Mesenchymal stem cell (in vitro differentiated cells and primary cell): ENCODE results near the gene POLR1E.

Experiments
- DNase-seq: peaks from one replicate; pipeline ENCODE4 v3.0.0-alpha.2; 2013
- H2AFZ ChIP-seq: one replicate; pipeline ENCODE4 v1.6.1; 2013; ENCODE audit warnings: low read depth, mild to moderate bottlenecking, control low read depth, inconsistent platforms, low read length, moderate library complexity
- H2AK5ac ChIP-seq: 2 replicates; pipeline ENCODE4 v1.6.1; 2013; ENCODE audit warnings: low read length, moderate library complexity, mild to moderate bottlenecking, inconsistent platforms; ENCODE audit not compliant: severe bottlenecking
- H2BK120ac ChIP-seq: one replicate; pipeline ENCODE4 v1.6.1; 2013; ENCODE audit warnings: low read depth, mild to moderate bottlenecking, inconsistent platforms, low read length, moderate library complexity
- H2BK12ac ChIP-seq, 2 experiments: one replicate each; pipeline ENCODE4 v1.6.1; 2013; ENCODE audit warnings: inconsistent platforms in 2 of 2, low read length in 2 of 2, mild to moderate bottlenecking in 2 of 2, moderate library complexity in 2 of 2, control low read depth in 1 of 2
- H2BK15ac ChIP-seq: one replicate; pipeline ENCODE4 v1.6.1; 2013; ENCODE audit warnings: mild to moderate bottlenecking, low read depth, inconsistent platforms; ENCODE audit not compliant: poor library complexity, severe bottlenecking
- H2BK5ac ChIP-seq: 2 replicates; pipeline ENCODE4 v1.6.1; 2013; ENCODE audit warnings: low read depth, mild to moderate bottlenecking, low read length, control low read depth, inconsistent platforms; ENCODE audit not compliant: poor library complexity, severe bottlenecking
- H3K14ac ChIP-seq, 2 experiments: one replicate each; pipeline ENCODE4 v1.6.1; 2013; ENCODE audit warnings: inconsistent platforms in 2 of 2, low read length in 2 of 2, control low read depth in 1 of 2, mild to moderate bottlenecking in 1 of 2, moderate library complexity in 1 of 2
- H3K18ac ChIP-seq, 2 experiments: one replicate each; pipeline ENCODE4 v1.6.1; 2013; ENCODE audit warnings: inconsistent platforms in 2 of 2, low read length in 2 of 2, control low read depth in 1 of 2, low read depth in 1 of 2, mild to moderate bottlenecking in 1 of 2
- H3K23ac ChIP-seq, 2 experiments: one replicate each; pipeline ENCODE4 v1.6.1; 2013; ENCODE audit warnings: inconsistent platforms in 2 of 2, low read length in 2 of 2, mild to moderate bottlenecking in 2 of 2, moderate library complexity in 2 of 2, control low read depth in 1 of 2
- H3K27ac ChIP-seq: 2 replicates; pipeline ENCODE4 v1.5.1; 2013; ENCODE audit warnings: mild to moderate bottlenecking, moderate library complexity, low read length, control low read depth, inconsistent platforms; ENCODE audit not compliant: poor library complexity, severe bottlenecking
- H3K27me3 ChIP-seq, 2 experiments: 2 replicates each; pipeline versions ENCODE4 v1.6.1 to v1.7.0; 2013; ENCODE audit warnings: low read length in 2 of 2, mild to moderate bottlenecking in 2 of 2, moderate library complexity in 2 of 2, control low read depth in 1 of 2, inconsistent platforms in 1 of 2; ENCODE audit not compliant: control insufficient read depth in 1 of 2, insufficient read depth in 1 of 2
- H3K36me3 ChIP-seq, 2 experiments: 2 replicates each; pipeline versions ENCODE4 v1.6.1 to v1.7.0; 2013; ENCODE audit warnings: low read length in 2 of 2, control low read depth in 1 of 2, inconsistent platforms in 1 of 2, low read depth in 1 of 2, mild to moderate bottlenecking in 1 of 2; ENCODE audit not compliant: insufficient read depth in 2 of 2, control insufficient read depth in 1 of 2
- H3K4ac ChIP-seq, 2 experiments: one replicate each; pipeline ENCODE4 v1.6.1; 2013; ENCODE audit warnings: inconsistent platforms in 2 of 2, low read length in 2 of 2, mild to moderate bottlenecking in 2 of 2, moderate library complexity in 2 of 2, control low read depth in 1 of 2, low read depth in 1 of 2
- H3K4me1 ChIP-seq: 2 replicates; pipeline ENCODE4 v1.6.1; 2013; ENCODE audit warnings: low read depth, low read length, control low read depth; ENCODE audit not compliant: control insufficient read depth, insufficient read depth
- H3K4me2 ChIP-seq: 2 replicates; pipeline ENCODE4 v1.6.1; 2013; ENCODE audit warnings: low read length, mild to moderate bottlenecking, inconsistent platforms; ENCODE audit not compliant: poor library complexity, severe bottlenecking
- H3K4me3 ChIP-seq, 2 experiments: 2 replicates each; pipeline versions ENCODE4 v1.5.1 to v1.7.0; 2013; ENCODE audit warnings: low read length in 2 of 2, mild to moderate bottlenecking in 2 of 2, control low read depth in 1 of 2, low read depth in 1 of 2; ENCODE audit not compliant: insufficient read depth in 1 of 2
- H3K79me1 ChIP-seq: replicated peaks from 2 replicates; pipeline ENCODE4 v1.6.1; 2013; ENCODE audit warnings: mild to moderate bottlenecking, control low read depth, low read length, inconsistent platforms; ENCODE audit not compliant: poor library complexity, severe bottlenecking
- H3K9ac ChIP-seq: 2 replicates; pipeline ENCODE4 v1.7.0; 2013; ENCODE audit warnings: mild to moderate bottlenecking, low read length, moderate library complexity
- H3K9me3 ChIP-seq: 2 replicates; pipeline ENCODE4 v1.7.0; 2013; ENCODE audit warnings: mild to moderate bottlenecking, low read length; ENCODE audit not compliant: control insufficient read depth
- H4K8ac ChIP-seq: one replicate; pipeline ENCODE4 v1.6.1; 2013; ENCODE audit warnings: inconsistent platforms, mild to moderate bottlenecking, low read length, moderate library complexity
- H4K91ac ChIP-seq: one replicate; pipeline ENCODE4 v1.6.1; 2013; ENCODE audit warnings: mild to moderate bottlenecking, low read length, inconsistent platforms
- WGBS: methylation state at CpG from one replicate; pipeline ENCODE4 v1.1.7; 2013; ENCODE audit warnings: mixed read lengths; 5-methylcytosine and 5-hydroxymethylcytosine counted together

The POLR1E gene

GRCh38 chr9:37464426-37465248 lies 21.1 kb upstream of the POLR1E start:
- Histone ChIP-seq H3K18ac (peak overlapping the region; percentile 87 to 99), H2BK15ac (peak overlapping the region; percentile 90), H3K9me3 (no peaks in the 10 kb centered on the region), H2BK5ac (peak overlapping the region; percentile 94), H3K9ac (peak overlapping the region; percentile 99), H4K8ac (peak overlapping the region; percentile 83), H3K27me3 (no peaks in the 10 kb centered on the region), H3K27ac (peak overlapping the region; percentile 95), H3K23ac (peak overlapping the region in 1 of 2 experiments; percentile 98), H3K14ac (peak overlapping the region in 1 of 2 experiments; percentile 100), H3K79me1 (peaks cover 4% of the 10 kb centered on the region), H2AFZ (peak overlapping the region; percentile 96), H3K4ac (peak overlapping the region; percentile 49 to 96), H3K4me1 (peaks cover 7% of the 10 kb centered on the region), H3K4me2 (peak overlapping the region; percentile 87), H2AK5ac (no peak overlapping the region), H4K91ac (peak overlapping the region; percentile 53), H2BK120ac (peak overlapping the region; percentile 69), H2BK12ac (peak overlapping the region in 1 of 2 experiments; percentile 89), H3K36me3 (peaks cover 0 to 4% of the 10 kb centered on the region in 2 experiments), H3K4me3 (peak overlapping the region; percentile 79 to 98)
- WGBS: under 1% methylated on average over 44 of the region's 47 CpGs
- DNase-seq: peak; percentile 90

- Histone ChIP-seq H3K18ac (peak within 1 kb of the TSS; percentile 87 to 99), H2BK15ac (peak within 1 kb of the TSS; percentile 90), H3K27me3 (no peaks in the 10 kb centered on the region), H3K9me3 (no peaks in the 10 kb centered on the region), H3K9ac (peak within 1 kb of the TSS; percentile 99), H3K4me3 (peak within 1 kb of the TSS; percentile 79 to 98), H4K91ac (peak within 1 kb of the TSS; percentile 53), H2AFZ (peak within 1 kb of the TSS; percentile 96), H2BK5ac (peak within 1 kb of the TSS; percentile 94), H2BK12ac (peak within 1 kb of the TSS in 1 of 2 experiments; percentile 89), H3K4me2 (peak within 1 kb of the TSS; percentile 95), H2AK5ac (peak within 1 kb of the TSS; percentile 53), H3K27ac (peak within 1 kb of the TSS; percentile 98), H3K36me3 (no peaks in the 10 kb centered on the region), H3K23ac (peak within 1 kb of the TSS in 1 of 2 experiments; percentile 98), H3K79me1 (peaks cover 1% of the 10 kb centered on the region), H4K8ac (peak within 1 kb of the TSS; percentile 83), H3K14ac (peak within 1 kb of the TSS in 1 of 2 experiments; percentile 100), H2BK120ac (peak within 1 kb of the TSS; percentile 69), H3K4ac (peak within 1 kb of the TSS; percentile 63 to 96), H3K4me1 (peaks cover 7% of the 10 kb centered on the region)
- 0% methylated on average over 44 of the region's 52 CpGs for WGBS
- DNase-seq: peak; percentile 100
These were observed 20.3 kb upstream of the POLR1E start, which contains the start of gene ZBTB5 for GRCh38 chr9:37465249-37466036. TSS of gene ZBTB5 (minus strand) at chr9:37465450. CDS start at chr9:37442551, 22,899 bp downstream.

DNA sequence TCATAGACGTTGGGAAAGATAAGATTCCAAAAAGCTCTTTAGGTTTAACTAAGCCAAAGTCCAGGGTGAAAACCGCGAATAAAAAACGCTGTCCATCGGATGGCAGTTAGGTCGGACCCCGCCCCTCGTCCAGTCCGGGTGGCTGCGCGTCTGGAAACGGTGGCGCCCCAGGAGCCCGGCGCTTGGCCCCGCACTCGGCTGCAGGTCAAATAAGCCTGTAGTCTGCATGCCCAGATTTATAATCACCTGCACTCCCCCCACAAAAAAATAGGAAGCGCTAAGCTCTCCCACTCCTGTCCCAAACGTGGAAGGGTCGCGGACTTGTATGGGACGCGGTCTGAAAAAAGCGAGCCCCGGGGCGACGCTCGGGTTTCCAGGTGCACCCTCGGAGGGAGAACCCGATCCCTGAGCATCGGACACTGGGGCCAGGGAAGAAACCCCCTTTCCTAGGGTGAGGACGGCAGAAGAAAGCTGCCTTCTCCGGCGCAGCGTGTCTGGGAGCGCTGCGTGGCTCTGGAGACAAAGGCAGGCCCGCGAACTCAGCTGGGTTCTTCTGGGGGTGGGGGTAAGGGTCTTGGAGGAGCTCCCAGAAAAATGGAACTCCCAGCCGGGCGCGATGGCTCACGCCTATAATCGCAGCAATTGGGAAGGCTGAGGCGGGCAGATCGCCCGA lies 19.6 kb upstream of the POLR1E start:
- Histone ChIP-seq H3K9me3 (no peaks in the 10 kb centered on the region), H2AK5ac (peak overlapping the region; percentile 53), H3K23ac (peak overlapping the region in 1 of 2 experiments; percentile 79), H2AFZ (peak overlapping the region; percentile 81), H3K4me1 (peaks cover 7% of the 10 kb centered on the region), H4K8ac (peak overlapping the region; percentile 53), H3K79me1 (no peaks in the 10 kb centered on the region), H3K27ac (peak overlapping the region; percentile 98), H3K4me3 (peak overlapping the region; percentile 56 to 98), H3K9ac (peak overlapping the region; percentile 92), H3K18ac (peak overlapping the region; percentile 56 to 89), H4K91ac (peak overlapping the region; percentile 52), H2BK5ac (peak overlapping the region; percentile 93), H3K4me2 (peak overlapping the region; percentile 95), H2BK12ac (peak overlapping the region in 1 of 2 experiments; percentile 39), H3K36me3 (no peaks in the 10 kb centered on the region), H3K14ac (peak overlapping the region in 1 of 2 experiments; percentile 97), H3K27me3 (no peaks in the 10 kb centered on the region), H2BK120ac (peak overlapping the region; percentile 61), H2BK15ac (no peak overlapping the region), H3K4ac (peak overlapping the region; percentile 63 to 96)
- DNase-seq: peak; percentile 90
- WGBS: under 1% methylated on average over 47 of the region's 47 CpGs
